ENCODE measurements around the gene TMC3. TPM values are rescaled to one million over a fixed set of nuclear protein-coding genes. Genes with fewer than 3 reads are reported as not detected.

TMC3 gene
- total and polyA plus RNA-seq, 10 donors, result not detected

- Histone ChIP-seq H3K27me3 (replicated peaks in 1 of 7) (no peaks in the 10 kb centered on the region), H3K27ac (no peak overlapping the region), H3K9me3 (no peaks in the 10 kb centered on the region), H3K36me3 (no peaks in the 10 kb centered on the region), H3K4me3 (no peak overlapping the region), H3K4me1 (peaks cover 0 to 6% (median 0%) of the 10 kb centered on the region in 6 donors)
- DNase-seq, result no peak
- WGBS, 5 donors, result 84 to 93% (median 89%) methylated on average over 4 of the region's 4 CpGs
- no peak for TF ChIP-seq CTCF (IDR thresholded peaks at IDR 0.05 in 8 of 11, conservative IDR thresholded peaks at IDR 0.05 in 3 of 11)
- no peak for TF ChIP-seq POLR2A (IDR thresholded peaks at IDR 0.05)
- no peak for TF ChIP-seq POLR2AphosphoS5 (IDR thresholded peaks at IDR 0.05)
- intact Hi-C loops (cut with DNase I; ENCODE audit: low total_unique reads), result no loop called here
Observed at GRCh38 chr15:81343371-81343770, 30.6 kb downstream of the TMC3 start.

DNA sequence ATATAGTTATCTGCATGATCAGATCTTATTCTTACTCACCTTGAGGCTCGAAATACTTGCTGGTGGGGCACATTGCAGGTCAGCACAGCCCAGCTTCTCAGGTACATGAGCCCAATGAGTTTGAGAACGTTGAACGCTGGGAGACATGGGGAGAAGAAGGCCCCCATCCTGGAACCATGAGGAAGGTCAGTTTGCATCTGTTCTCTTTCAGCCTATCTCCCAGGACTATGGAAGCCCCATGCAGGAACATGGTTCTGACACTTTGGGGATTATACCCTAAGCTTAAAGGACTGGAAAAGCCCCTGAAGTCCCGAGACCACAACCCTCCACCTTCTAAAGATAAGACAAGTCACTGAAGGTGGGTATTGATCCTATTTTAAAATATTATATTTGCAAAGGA is 32.7 kb downstream of the TMC3 start:
- DNase-seq, result no peak
- WGBS, 5 donors, result 82 to 92% (median 88%) methylated on average over 4 of the region's 4 CpGs
- Histone ChIP-seq H3K36me3 (no peaks in the 10 kb centered on the region), H3K27me3 (replicated peaks in 1 of 7) (no peaks in the 10 kb centered on the region), H3K4me1 (peaks cover 0 to 6% (median 0%) of the 10 kb centered on the region in 6 donors), H3K4me3 (no peak overlapping the region), H3K9me3 (no peaks in the 10 kb centered on the region), H3K27ac (no peak overlapping the region)
- TF ChIP-seq CTCF (IDR thresholded peaks at IDR 0.05 in 8 of 11, conservative IDR thresholded peaks at IDR 0.05 in 3 of 11) (no peak), POLR2AphosphoS5 (IDR thresholded peaks at IDR 0.05) (no peak), POLR2A (IDR thresholded peaks at IDR 0.05) (no peak)
- intact Hi-C loops (cut with DNase I; ENCODE audit: low total_unique reads), result no loop called here

- Histone ChIP-seq H3K27me3 (replicated peaks in 1 of 7) (no peaks in the 10 kb centered on the region), H3K36me3 (no peaks in the 10 kb centered on the region), H3K4me3 (no peak overlapping the region), H3K9me3 (no peaks in the 10 kb centered on the region), H3K27ac (no peak overlapping the region), H3K4me1 (peaks cover 0 to 6% (median 0%) of the 10 kb centered on the region in 6 donors)
- DNase-seq, result no peak
- TF ChIP-seq POLR2AphosphoS5 (IDR thresholded peaks at IDR 0.05) (no peak), CTCF (IDR thresholded peaks at IDR 0.05 in 8 of 11, conservative IDR thresholded peaks at IDR 0.05 in 3 of 11) (no peak), POLR2A (IDR thresholded peaks at IDR 0.05) (no peak)
- intact Hi-C loops (cut with DNase I; ENCODE audit: low total_unique reads), result loop anchor here (5.0 kb wide), 1 partner anchor 63 kb away; no protein-coding TSS in a partner anchor
- 70 to 86% (median 74%) methylated on average over 4 of the region's 4 CpGs for WGBS, 5 donors
Observed at GRCh38 chr15:81339851-81340250, 34.2 kb downstream of the TMC3 start.

GRCh38 chr15:81339321-81339720 is 34.7 kb downstream of the TMC3 start:
- intact Hi-C loops (cut with DNase I; ENCODE audit: low total_unique reads), result loop anchor here (5.0 kb wide), 1 partner anchor 62 kb away; no protein-coding TSS in a partner anchor
- WGBS, 5 donors, result 86 to 96% (median 92%) methylated on average over 5 of the region's 5 CpGs
- TF ChIP-seq CTCF (IDR thresholded peaks at IDR 0.05 in 8 of 11, conservative IDR thresholded peaks at IDR 0.05 in 3 of 11) (no peak), POLR2A (IDR thresholded peaks at IDR 0.05) (no peak), POLR2AphosphoS5 (IDR thresholded peaks at IDR 0.05) (no peak)

More at GRCh38 chr15:81339321-81339720, 34.7 kb downstream of the TMC3 start:
- Histone ChIP-seq H3K27ac (no peak overlapping the region), H3K4me3 (no peak overlapping the region), H3K36me3 (no peaks in the 10 kb centered on the region), H3K27me3 (replicated peaks in 1 of 7) (no peaks in the 10 kb centered on the region), H3K4me1 (peaks cover 0 to 6% (median 0%) of the 10 kb centered on the region in 6 donors), H3K9me3 (no peaks in the 10 kb centered on the region)
- DNase-seq, result no peak

Data from spleen (tissue), 11 donors.